Measurements from ENCODE around the gene TAS2R30. TPM values are rescaled to one million over a fixed set of nuclear protein-coding genes. Genes with fewer than 3 reads are reported as not detected.
"Not testable (repeated sequence)": the region's sequence is repeated elsewhere in the genome, so short reads cannot be mapped to it uniquely, and the experiment has no call there.

The TAS2R30 gene
- total RNA-seq, 1 donor: 7.8 TPM

DNA sequence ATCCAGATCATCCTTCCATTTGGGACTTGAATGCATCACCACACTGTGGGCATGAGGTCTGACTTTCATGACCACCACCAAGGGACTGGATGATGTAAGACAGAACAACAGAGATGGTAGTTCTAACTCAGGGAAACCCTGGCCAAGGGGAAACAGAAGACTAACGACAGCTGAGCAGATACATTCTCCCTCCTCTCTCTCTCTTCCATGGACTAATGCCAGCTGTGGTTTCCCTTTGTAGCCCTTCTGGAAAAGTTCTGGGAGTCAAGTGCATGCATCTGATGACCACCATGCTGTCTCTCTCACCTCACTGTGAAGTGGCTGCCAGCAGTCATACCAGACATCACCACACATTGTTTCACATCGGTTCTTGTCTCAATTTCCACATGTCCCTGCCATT, 3.4 kb downstream of the TAS2R30 start:
- DNase-seq (ENCODE audit: low read depth in 2 of 3, low spot score in 2 of 3): no peak

- no peak for DNase-seq (ENCODE audit: low read depth in 2 of 3, low spot score in 2 of 3)
Measured at GRCh38 chr12:11130382-11130781, 4.1 kb downstream of the TAS2R30 start.

GRCh38 chr12:11114130-11114529, 20.3 kb downstream of the TAS2R30 start:
- not testable (repeated sequence) for DNase-seq (ENCODE audit: low read depth in 2 of 3, low spot score in 2 of 3)

- DNase-seq (ENCODE audit: low read depth in 2 of 3, low spot score in 2 of 3): not testable (repeated sequence)
Measured at GRCh38 chr12:11111213-11111612, 23.2 kb downstream of the TAS2R30 start.

DNA sequence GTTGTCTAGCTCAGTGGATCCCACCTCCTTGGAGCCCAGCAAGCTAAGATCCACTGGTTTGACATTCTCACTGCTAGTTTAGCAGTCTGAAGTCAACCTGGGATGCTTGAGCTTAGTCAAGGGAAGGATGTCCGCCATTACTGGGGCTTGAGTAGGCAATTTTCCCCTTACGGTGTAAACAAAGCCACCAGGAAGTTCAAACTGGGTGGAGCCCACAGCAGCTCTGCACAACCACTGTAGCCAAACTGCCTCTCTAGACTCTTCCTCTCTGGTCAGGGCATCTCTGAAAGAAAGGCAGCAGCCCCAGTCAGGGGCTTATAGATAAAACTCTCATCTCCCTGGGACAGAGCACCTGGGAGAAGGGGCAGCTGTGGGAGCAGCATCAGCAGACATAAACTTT, 25.6 kb downstream of the TAS2R30 start:
- DNase-seq (ENCODE audit: low read depth in 2 of 3, low spot score in 2 of 3): no peak

DNA sequence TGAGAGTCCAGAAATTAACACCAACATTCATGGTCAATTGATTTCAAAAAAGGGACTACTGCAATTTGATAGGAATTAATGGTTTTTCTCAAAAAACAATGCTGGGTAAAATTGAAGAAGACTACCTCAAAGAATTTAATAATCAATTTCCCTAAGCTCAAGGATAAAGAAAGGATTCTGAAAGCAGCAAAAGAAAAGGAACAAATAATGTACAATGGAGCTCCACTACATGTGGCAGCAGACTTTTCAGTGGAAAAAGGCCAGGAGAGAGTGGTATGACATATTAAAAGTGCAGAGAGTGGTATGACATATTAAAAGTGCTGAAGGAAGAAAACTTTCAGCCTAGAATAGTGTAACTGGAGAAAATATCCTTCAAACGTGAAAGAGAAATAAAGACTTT, 26.7 kb downstream of the TAS2R30 start:
- DNase-seq (ENCODE audit: low read depth in 2 of 3, low spot score in 2 of 3): no peak

DNA sequence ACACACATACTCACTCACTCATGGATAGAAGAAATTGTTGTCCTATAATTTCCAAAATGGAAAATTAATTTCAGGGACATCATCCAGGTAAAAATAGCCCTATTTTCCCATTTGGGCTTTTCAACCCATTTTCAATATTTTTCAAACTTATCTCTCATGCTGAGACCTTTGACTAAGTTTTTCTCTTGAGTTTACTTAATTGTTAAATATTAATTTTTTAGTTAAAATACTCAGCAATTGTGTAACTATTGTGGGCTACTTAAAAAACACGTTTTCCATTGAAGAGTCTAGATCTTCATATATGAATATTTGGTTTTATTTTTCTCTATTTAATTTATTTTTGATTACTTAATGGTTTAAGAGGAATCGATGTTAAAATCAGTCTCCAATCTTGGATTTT, 28.2 kb downstream of the TAS2R30 start:
- no peak for DNase-seq (ENCODE audit: low read depth in 2 of 3, low spot score in 2 of 3)

GRCh38 chr12:11105546-11105945, 28.9 kb downstream of the TAS2R30 start:
- no peak for DNase-seq (ENCODE audit: low read depth in 2 of 3, low spot score in 2 of 3)

DNA sequence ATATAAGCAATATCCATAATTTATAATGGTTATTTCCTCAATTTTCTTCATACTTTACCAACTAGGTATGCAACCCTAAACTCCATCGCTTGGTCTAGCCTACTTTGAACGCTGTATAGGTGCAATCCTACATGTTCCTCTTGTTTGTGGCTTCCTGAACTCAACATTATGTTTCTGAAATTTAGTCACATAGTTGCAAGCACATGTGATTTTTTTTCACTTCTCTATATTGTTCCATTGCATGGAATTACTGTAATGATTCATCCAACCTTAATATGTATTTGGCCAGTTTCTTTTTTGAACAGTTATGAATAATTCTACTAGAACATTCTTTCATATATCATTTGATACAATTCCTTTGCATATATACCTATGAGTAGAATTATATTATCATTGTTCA, 39.5 kb downstream of the TAS2R30 start:
- not testable (repeated sequence) for DNase-seq (ENCODE audit: low read depth in 2 of 3, low spot score in 2 of 3)

GRCh38 chr12:11092128-11092527, 42.3 kb downstream of the TAS2R30 start, which contains the start of gene TAS2R43:
TAS2R43 (minus strand) TSS chr12:11092313; CDS start chr12:11092229, 84 bp downstream.
- no peak for DNase-seq (ENCODE audit: low read depth in 2 of 3, low spot score in 2 of 3)

DNA sequence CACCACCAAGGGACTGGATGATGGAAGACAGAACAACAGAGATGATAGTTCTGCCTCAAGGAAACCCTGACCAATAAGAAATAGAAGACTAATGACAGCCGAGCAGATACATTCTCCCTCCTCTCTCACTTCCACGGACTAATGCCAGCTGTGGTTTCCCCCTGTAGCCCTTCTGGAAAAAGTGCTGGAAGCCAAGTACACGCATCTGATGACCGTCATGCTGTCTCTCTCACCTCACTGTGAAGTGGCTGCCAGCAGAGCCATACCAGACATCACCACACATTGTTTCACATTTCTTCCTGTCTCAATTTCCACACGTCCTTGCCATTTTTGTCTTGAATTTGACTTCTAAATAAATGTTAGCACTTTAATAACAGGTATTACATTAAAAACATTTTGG, 45.2 kb downstream of the TAS2R30 start:
- DNase-seq (ENCODE audit: low read depth in 2 of 3, low spot score in 2 of 3): no peak

- no peak for DNase-seq (ENCODE audit: low read depth in 2 of 3, low spot score in 2 of 3)
Measured at GRCh38 chr12:11085419-11085818, 49.0 kb downstream of the TAS2R30 start.

Small RNA genes within 50 kb of the gene (small RNA-seq; reads per million reads assigned to genes)
- not detected for gene AC018630.1

Other genes with a start within 250 kb of the TAS2R30 start
- 1.3 TPM for gene TAS2R13, start 225.1 kb downstream of the TAS2R30 start, total RNA-seq
- not detected for gene PRH2, start 205.4 kb downstream of the TAS2R30 start, total RNA-seq
- 1.9 TPM for gene TAS2R14, start 195.4 kb downstream of the TAS2R30 start, total RNA-seq
- gene TAS2R50, start 147.7 kb downstream of the TAS2R30 start, total RNA-seq: 2.7 TPM
- 2.4 TPM for gene TAS2R20, start 136.3 kb downstream of the TAS2R30 start, total RNA-seq
- gene TAS2R19, start 112.0 kb downstream of the TAS2R30 start, total RNA-seq: 5.4 TPM
- 5.1 TPM for gene TAS2R31, start 103.2 kb downstream of the TAS2R30 start, total RNA-seq
- 4.8 TPM for gene TAS2R46, start 72.3 kb downstream of the TAS2R30 start, total RNA-seq
- gene TAS2R43, start 42.3 kb downstream of the TAS2R30 start, total RNA-seq: 5.4 TPM
- 9.2 TPM for gene SMIM10L1, start 36.5 kb upstream of the TAS2R30 start, total RNA-seq
- not detected for gene TAS2R42, start 52.3 kb upstream of the TAS2R30 start, total RNA-seq
- gene PRB3, start 135.1 kb upstream of the TAS2R30 start, total RNA-seq: not detected
- gene PRB4, start 175.8 kb upstream of the TAS2R30 start, total RNA-seq: not detected

Data from hematopoietic multipotent progenitor cell (in vitro differentiated cells).